ENCODE data around the gene NSG1.

- TF ChIP-seq, protein P1, sequence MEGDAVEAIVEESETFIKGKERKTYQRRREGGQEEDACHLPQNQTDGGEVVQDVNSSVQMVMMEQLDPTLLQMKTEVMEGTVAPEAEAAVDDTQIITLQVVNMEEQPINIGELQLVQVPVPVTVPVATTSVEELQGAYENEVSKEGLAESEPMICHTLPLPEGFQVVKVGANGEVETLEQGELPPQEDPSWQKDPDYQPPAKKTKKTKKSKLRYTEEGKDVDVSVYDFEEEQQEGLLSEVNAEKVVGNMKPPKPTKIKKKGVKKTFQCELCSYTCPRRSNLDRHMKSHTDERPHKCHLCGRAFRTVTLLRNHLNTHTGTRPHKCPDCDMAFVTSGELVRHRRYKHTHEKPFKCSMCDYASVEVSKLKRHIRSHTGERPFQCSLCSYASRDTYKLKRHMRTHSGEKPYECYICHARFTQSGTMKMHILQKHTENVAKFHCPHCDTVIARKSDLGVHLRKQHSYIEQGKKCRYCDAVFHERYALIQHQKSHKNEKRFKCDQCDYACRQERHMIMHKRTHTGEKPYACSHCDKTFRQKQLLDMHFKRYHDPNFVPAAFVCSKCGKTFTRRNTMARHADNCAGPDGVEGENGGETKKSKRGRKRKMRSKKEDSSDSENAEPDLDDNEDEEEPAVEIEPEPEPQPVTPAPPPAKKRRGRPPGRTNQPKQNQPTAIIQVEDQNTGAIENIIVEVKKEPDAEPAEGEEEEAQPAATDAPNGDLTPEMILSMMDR (conservative IDR thresholded peaks at IDR 0.05): no peak
- TF ChIP-seq EZH2 (IDR thresholded peaks at IDR 0.05; ENCODE audit: low read depth): no peak
Measured at GRCh38 chr4:4406455-4407298, 19.8 kb downstream of the NSG1 start.
